CD4-positive, alpha-beta T cell treated with Interleukin-21 for 1 hour (primary cell): ENCODE results near the gene WNT8A.

ENCODE experiments used
- DNase-seq: peaks from one replicate; pipeline ENCODE4 v3.0.0-alpha.2; 2020

The WNT8A gene

DNA sequence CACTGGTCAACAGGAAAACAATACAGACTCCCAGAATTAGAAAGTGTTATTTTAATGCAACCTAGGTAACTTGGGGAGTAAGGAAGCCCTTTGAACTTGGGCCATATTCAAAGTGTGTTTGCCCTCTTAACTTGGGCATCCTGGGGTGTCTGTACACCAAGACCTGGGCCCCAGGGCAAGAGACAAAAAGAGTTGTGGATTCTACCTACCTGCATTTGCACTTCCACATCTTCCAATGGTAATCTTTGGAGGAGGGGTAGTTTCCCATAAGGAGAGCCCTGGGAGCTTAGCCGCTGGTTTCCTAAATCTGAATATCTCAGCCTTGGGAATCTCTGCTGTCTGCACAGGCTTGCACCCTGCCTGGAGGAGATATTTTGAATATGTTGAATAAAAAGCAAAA lies 8.5 kb downstream of the WNT8A start:
- DNase-seq = no peak

DNA sequence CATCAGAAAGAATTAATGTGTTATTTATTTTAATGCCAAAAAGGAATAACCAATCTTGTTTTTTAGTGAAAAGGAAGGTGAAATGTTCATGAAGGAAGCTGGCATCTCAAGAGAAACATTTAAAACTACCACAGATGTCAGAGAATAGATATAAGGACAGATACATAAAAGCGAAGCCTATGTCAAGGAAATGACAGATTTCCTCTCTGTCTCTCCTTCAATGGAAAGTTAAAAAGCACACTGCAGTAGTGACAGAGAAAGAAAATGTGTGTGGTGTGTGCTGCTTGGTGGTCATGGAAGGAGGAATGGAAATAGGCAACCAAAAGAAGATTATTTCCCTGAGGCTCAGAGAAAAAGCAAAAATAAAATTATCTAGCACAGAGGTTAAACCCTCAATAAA lies 9.2 kb downstream of the WNT8A start:
- no peak for DNase-seq

DNA sequence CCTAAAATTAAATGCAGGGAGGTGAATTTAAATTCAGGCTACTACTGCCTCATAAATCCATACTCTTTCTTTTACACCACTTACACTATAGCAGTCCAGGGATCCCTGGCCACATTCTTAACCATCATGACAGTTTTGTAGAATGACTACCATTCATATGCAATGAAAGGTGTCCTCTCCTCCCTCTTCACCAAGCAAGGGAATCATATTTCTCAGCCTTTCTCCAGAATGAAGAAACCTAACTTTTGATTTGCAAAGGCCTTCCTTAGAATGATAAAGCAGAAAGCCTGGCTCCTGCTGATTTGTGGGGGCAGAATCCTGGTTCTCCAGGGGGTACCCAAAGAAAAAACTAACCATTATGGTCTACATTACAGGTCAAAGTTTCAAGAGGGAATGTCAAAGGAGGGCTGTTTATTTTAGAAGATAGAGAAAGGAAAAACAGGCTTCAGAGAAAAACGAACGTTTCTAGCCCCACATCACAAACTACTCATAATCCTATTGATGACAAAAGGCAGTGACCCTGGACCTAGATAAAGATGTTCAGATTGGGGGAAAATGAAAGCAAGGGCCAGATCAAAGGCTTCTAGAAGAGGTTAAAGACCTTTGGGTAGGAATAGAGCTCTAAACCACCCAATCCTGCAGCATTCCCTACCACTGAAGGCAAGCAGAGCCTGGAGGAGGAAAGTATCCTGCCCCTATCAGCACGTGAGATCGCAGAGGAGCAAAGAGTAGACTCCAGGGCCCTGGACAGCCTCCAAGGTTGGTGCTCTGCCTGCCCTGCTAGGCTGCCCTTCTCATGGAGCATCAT lies 11.5 kb downstream of the WNT8A start:
- no peak for DNase-seq

DNA sequence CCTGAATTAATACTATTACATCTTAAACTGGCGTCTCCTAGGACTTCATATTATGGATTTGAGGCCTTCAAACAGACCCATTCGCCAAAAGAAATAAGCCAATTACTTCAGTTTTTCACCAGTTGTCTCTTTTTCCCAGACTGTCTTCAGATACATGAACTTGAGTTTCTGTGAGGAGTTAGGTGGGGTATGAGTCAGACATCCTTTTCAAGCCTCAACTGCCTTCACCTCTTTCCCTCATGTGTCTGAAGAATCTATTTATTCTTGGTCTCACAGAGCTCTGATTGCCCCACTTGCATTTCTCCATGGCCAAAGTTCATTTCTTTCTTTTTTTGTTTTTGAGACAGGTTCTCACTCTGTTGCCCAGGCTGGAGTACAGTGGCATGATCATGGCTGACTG lies 12.5 kb downstream of the WNT8A start:
- DNase-seq = no peak

DNA sequence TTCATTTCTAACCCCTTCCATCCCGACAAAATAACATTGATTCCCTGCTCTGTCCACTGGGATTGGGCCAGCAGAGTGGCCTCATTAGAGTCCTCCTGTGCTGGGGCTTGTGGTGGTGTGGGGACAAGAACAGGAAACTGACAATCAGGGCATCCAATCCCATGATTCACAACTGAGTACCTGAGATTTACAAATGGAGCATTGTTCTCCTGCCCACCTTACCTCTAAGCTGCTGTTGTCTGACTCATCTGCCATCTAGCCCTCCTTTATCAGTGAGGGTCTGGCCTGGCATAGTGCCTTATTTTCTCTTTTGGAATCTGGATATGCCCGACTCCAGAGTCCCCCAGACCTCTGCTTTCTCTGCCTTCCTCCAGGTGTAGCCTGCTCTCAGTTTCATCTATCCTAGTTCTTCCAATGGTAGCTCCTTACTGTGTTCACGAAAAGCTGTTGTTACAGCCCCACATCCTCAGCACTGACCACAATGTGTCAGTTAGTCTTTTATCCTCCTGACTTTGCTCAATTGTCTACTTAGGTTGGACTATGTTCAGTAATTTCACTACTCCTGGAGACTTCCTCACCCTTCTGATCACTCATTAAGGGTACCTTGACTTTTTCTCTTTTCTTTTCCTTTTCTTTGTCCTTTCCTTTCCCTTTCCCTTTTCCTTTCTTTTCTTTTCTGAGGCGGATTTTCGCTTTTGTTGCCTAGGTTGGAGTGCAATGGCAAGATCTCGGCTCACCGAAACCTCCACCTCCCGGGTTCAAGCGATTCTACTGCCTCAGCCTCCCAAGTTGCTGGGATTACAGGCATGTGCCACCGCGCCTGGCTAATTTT lies 13.4 kb downstream of the WNT8A start:
- no peak for DNase-seq

DNA sequence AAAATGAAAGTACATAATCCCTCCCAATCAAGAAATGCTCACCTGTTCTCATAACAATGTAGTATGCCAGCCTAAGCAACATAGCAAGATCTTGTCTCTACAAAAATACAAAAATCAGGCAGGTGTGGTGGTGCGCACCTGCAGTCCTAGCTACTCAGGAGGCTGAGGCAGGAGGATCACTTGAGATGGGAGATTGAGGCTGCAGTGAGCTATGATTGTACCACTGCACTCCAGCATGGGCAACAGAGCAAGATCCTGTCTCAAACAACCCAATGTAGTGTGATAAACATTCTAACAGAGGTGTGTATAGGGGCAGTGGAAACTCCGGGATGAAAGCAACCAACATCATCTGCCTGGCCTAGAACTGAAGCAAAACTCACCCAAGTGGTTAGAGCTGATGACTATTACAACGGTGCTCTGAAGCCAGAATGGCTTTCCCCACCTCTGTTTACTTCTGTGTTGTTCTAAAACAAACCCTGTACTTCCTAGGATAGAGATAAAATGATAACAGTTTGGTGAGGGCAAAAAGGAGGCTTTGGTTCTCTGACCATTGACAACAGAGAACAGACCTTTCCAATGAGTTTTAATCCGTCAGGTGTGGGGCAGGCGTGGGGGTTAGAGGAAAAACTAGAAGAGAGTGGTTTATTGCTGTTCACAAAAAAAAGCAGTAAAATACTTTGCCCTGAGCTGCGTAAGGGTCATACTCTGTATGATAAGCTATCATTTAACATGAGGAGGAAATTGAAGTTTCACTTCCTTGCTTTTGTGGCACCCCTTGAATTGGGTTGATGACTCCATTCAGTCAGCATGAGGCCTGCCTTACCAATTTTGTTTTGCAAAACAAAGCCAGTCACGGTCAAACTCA lies 18.9 kb downstream of the WNT8A start:
- no peak for DNase-seq

DNA sequence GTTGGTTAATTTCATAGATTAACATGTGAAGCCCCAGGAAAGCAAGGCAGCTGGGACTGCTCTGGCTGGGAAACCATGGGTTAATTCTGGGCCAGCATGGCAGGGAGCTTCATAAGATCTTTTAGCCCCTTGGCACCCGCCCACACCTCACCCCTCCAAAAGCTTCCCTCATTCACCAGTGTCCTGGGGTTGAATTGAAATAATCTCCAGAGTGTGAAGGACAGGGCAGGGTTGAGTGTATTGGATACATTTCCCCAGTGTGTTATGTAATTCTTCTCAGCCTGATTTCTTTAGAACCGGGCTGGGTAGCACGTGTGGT lies 19.4 kb downstream of the WNT8A start:
- DNase-seq = no peak

DNA sequence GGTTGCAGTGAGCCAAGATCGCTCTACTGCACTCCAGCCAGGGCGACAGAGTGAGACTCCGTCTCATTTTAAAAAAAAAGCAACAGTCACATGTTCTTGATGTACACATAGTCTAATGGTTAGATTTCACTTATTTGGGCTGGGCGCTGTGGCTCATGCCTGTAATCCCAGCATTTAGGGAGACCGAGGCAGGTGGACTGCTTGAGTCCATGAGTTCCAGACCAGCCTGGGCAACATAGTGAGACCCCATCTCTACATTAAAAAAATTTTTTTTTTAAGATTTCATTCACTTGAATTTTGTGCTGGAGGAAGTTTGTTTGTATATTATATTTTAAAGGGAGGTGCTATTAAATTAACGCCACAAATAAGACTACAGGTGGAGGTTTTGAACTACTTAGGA lies 21.9 kb downstream of the WNT8A start:
- DNase-seq = no peak

DNA sequence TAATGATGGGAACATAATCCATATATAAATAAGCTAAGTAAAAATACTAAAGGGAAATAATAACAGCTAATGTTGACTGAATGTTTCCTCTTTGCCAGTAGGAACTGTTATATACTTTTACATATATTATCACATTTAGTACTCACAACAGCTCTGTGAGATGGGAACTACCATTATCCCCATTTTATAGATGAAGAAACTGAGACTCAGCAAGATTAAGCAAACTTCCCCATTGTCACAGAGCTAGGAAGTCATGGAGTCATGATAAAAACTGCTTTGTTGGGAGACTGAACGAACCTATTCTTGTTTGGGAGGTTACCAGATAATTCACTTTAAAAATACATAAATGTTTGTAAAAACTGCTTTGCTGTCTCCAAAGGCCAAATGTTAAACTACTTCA lies 23.4 kb downstream of the WNT8A start:
- no peak for DNase-seq

DNA sequence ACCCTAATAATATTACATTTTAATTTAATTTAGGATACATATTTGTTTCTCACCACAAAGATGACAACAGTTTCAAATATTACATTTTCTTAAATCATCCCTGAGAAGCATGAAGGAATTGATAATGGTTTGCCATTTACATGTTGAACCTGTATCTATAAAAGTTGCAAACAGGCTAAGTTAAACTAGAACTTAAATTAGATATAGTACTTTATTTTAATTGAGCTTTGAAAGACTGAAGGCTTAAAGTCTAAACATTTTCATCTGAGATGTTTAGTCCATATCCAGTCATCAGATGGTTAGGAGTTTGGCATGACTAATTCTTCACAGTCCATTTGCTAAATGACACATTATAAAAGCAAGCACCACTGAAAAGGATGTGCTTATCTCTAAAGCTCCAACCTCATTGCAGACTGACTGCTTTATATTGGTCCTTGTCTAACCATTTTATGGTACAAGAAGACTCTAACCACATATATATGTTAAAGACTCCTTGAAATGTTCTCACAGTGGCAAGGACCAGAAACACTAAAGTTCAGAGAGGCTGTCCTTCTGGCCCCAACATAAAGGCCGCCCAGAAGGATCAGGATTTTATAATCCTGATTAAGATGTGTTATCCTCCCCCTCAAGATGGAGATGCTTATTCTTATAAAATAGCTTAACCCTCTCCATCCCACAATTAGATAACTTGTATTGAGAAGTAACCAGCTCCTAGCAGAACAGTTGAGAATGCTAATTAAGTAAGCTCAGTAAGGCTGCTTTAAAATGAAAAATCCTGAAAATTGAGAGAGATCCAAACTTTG lies 25.8 kb downstream of the WNT8A start:
- no peak for DNase-seq

DNA sequence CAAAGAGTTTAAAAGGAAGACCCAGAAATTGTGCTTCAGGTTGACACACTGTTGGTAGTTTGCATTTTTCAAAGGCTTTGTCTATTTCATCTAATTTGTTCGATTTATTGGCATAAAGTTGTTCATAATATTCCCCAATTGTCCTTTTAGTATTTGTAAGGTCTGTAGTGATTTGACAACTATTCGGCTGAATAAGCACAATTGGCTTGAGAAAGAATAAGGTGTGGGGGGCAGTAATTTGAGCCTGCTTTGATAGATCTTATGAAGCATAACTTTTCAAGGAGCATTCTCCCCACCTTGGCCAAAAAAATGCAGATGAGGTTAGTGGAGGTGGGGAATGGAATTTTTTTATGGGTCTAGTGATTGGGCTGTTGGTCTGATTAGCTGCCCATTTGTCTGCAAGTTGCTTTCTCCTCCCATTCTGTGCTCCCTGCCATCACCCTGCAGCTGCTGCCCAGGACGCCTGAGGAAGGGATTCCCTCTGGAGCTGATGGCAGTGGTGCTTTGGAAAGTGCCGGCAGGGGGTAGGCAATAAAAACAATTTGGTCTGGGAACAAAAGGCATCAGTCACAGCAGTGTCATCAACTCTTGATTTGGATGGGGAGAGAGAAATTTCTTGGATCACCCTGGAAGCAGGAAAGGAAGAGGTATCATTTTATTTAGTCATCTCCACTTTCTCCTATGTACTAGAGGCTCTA lies 26.6 kb downstream of the WNT8A start:
- no peak for DNase-seq

DNA sequence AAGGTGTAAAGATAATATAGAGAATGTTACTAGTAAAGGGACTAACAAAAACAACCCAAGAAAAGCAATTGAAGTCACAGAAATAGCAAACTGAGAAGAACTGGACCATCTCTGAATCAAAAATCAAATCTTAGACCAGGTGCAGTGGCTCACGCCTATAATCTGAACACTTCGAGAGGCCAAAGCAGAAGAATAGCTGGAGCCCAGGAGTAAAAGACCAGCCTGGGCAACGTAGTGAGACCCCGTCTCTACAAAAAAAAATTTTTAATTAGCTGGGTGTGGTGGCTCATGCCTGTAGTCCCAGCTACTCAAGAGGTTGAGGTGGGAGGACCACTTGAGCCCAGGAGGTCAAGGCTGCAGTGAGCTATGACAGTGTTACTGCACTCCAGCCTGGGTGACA lies 27.3 kb downstream of the WNT8A start:
- DNase-seq = no peak

DNA sequence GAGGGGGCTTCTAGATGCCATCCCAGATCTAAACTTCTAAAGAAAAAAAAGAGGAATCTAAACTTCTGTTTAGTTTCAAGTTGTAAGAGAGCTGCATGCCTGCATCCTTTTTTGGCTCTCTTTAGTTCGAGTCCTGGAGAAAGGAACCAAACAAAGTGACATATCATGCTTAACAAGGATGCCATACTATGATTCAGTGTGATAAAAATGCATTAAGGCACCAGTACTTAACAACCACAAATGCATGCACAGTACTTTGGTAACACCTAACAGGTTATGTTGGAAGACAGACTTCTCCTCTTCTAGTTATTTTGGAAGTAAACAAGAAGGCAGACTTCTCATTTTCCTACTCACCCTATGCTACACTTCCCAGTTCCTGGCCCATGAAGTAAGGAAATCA lies 28.1 kb downstream of the WNT8A start:
- DNase-seq = no peak

DNA sequence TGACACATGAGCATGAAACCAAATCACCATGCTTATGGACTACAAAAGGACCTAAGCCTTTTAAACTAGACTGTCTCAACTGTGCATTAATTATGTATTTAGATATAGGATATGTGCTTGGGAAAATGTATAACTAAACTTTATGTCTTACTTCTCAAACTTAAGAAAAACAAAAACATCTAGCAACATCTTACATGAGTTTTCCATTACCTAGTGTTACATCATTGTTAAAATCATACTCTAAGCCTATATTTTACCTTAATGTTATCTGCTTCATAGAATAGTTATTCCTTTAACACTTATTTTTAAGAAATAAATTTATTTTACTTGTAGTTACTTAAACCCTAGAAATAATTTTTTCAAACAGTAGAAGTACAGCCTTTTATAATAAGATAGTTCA lies 31.4 kb downstream of the WNT8A start:
- DNase-seq = no peak

DNA sequence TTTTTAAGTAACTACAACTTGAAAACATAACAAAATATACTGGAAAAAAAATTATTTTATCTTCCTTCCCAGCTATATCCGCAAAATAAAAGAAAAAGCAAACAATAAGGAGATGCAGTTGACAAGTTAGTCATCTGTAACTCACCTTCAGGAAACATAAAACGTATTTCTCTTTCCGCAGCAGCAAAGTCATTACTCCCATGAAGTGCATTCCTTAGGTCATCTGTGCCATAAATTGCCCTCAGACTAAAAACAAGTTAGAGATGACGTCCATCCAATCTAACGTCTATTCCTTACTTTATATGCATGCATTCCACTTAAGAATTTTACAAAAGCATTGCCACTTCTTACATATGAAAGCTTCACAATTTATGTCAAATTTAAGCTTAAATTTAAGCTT lies 44.5 kb downstream of the WNT8A start:
- no peak for DNase-seq

DNA sequence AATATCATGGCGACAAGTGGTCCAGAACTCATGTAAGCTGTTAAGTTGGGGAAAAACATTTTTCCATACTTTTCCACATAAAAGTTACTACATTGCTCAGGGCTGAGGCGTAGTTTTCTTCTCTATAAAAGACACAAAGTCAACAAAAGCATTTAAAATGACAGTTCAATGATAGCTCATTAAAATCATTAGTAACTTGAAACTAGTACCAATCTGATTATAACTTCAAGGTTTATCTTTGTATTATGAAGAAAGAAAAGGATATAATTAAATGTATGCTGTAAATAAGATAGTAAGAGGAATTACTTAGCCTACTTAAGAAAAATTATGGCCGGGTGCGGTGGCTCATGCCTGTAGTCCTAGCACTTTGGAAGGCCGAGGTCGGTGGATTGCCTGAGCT lies 45.5 kb downstream of the WNT8A start:
- no peak for DNase-seq

DNA sequence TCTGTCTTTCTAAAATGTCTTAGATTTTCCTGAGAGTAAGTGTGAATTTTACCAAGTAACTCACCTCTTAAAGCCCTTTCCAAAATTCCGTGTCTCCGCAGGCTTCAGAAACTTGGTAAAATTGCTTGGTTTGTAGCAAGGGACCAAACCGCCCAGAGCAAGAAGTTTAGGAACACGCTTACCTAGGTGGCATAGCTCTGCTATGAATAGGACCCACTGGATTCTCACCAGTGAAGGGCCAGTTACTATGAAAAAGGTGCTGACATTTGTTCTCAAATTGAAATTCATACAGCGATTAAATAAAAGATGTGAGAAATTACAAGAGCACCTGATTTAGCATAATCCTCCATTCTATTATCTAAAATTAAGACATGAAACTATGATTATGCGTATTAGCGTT lies 48.7 kb downstream of the WNT8A start:
- no peak for DNase-seq

DNA sequence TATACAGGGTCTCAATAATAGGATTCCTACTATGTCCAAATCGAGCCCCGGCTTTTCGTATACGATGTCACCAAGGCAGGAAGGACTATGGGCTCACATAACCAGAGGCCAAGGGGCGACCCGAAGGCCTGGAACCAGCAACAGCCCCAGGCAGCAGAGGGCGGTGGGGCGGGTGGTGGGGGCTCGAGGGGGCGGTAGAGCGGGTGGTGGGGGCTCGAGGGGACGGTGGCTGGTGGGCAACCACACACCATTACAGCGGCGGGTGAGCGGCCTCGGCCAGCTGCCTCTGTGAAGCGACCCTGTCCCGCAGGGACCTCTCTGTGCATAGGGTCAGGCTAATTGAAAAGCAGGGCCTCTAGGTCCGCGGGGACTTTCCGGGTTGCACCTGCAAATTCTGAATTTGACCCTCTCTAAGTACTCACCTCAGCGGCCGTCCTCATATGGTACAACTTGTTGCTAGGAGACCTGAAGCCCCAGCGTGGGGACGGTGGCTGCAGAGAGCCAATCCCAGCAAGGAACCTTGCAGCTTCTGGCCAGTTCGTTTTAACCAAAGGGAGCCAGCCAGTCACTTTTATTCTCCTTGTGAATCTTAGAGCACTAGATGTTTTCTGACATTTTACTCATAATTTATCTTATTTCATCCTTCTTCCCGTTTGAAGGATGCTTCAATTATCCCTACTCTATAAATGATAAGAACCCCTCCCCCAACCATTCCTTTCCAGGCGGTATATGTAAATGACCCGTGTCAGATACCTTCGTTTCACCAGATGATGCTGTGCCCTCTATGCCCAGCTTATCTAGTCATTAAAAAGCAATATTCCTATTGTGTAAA lies 55.3 kb downstream of the WNT8A start, which contains the start of gene NME5:
Gene NME5, minus strand, starts transcription at position 480 of the 832 bp plus-strand sequence. CDS start 648 bp downstream, outside the sequence.
- DNase-seq = no peak

DNA sequence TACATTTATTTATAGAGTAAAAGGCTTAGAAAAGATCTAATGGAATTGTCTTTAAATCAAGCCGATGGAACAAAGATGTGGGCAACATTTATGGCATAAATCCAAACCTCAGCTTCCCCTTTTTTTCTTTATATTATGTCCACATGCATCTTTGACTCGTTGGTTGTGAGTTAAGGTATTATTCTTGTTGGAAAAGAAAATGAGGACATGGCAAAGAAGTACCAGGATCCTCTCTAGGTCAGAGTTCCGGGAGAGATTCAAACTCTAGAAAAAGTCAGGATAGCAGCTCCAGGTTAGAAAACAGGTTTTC lies 55.9 kb downstream of the WNT8A start:
- DNase-seq = no peak

DNA sequence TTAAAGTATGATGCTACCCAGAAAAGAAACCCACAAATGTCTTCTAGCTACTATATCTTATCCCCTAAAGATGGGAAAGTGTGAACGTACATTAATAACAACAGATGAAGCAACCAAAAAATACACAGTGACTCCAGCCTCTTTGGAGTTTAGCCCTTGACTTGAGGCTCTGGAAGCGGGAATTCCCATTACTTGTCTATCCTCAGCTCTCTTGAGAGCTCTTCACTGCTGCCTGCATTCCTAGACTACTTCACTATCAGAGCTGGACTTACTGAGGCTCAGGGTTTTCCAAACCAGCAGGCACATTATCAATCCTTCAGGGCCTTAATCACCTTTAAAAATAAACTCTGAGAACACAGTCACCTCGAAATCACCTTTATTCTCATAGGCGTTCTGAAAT lies 56.4 kb downstream of the WNT8A start:
- DNase-seq = no peak
